HepG2 (cell line): Measurements from ENCODE around the gene POC1B. TPM values are rescaled to one million over a fixed set of nuclear protein-coding genes. Genes with fewer than 3 reads are reported as not detected.

Experiments
- CEBPB ChIP-seq: IDR thresholded peaks from 2 replicates; pipeline ENCODE4 v1.6.1; 2011; ENCODE audit warnings: low read depth, low read length, improper control_type of control experiment, borderline replicate concordance
- CREM ChIP-seq, 2 experiments: sonication (generic) in 1 of 2; formaldehyde crosslinking in 1 of 2; IDR thresholded peaks; 2 replicates each; pipeline versions ENCODE4 v1.4.0 to v1.6.1; 2016 to 2020; ENCODE audit warnings: antibody characterized with exemption in 1 of 2, mild to moderate bottlenecking in 1 of 2, missing genetic modification reagents in 1 of 2
- DDIT3 ChIP-seq: sonication (generic); formaldehyde crosslinking; IDR thresholded peaks from 2 replicates; pipeline ENCODE4 v1.4.0; 2020; ENCODE audit warnings: mild to moderate bottlenecking, missing genetic modification reagents
- ETV5 ChIP-seq: IDR thresholded peaks from 2 replicates; pipeline ENCODE4 v1.6.1; 2018; ENCODE audit warnings: missing biosample characterization, missing genetic modification reagents, inconsistent platforms, borderline replicate concordance
- FOXO4 ChIP-seq: sonication (generic); formaldehyde crosslinking; conservative IDR thresholded peaks from 2 replicates; pipeline ENCODE4 v1.8.1; 2023; ENCODE audit warnings: missing genetic modification reagents
- MED1 ChIP-seq: sonication (generic); formaldehyde crosslinking; IDR thresholded peaks from 2 replicates; pipeline ENCODE4 v1.4.0; 2020; ENCODE audit warnings: missing genetic modification reagents
- MTA3 ChIP-seq: sonication (generic); formaldehyde crosslinking; IDR thresholded peaks from 2 replicates; pipeline ENCODE4 v1.4.0; 2020; ENCODE audit warnings: missing genetic modification reagents
- RBFOX2 ChIP-seq: fragments of 200-400 bp; formaldehyde crosslinking; IDR thresholded peaks from 2 replicates; pipeline ENCODE4 v1.6.1; 2017; ENCODE audit warnings: low read depth, mild to moderate bottlenecking, low read length
- TARDBP ChIP-seq: sonication (generic); formaldehyde crosslinking; IDR thresholded peaks from 2 replicates; pipeline ENCODE4 v1.8.0; 2022; ENCODE audit warnings: mild to moderate bottlenecking, missing genetic modification reagents
- WIZ ChIP-seq: sonication (generic); formaldehyde crosslinking; IDR thresholded peaks from 2 replicates; pipeline ENCODE4 v1.5.1; 2020; ENCODE audit warnings: mild to moderate bottlenecking, missing genetic modification reagents
- ZBTB44 ChIP-seq: sonication (generic); formaldehyde crosslinking; IDR thresholded peaks from 2 replicates; pipeline ENCODE4 v1.4.0; 2020; ENCODE audit warnings: missing genetic modification reagents
- ZFP36L2 ChIP-seq: sonication (generic); formaldehyde crosslinking; IDR thresholded peaks from 2 replicates; pipeline ENCODE4 v1.4.0; 2020; ENCODE audit warnings: missing genetic modification reagents
- ZNF441 ChIP-seq: sonication (generic); formaldehyde crosslinking; IDR thresholded peaks from 2 replicates; pipeline ENCODE4 v1.7.0; 2021; ENCODE audit warnings: missing genetic modification reagents, borderline replicate concordance
- ZNF761 ChIP-seq: sonication (generic); formaldehyde crosslinking; conservative IDR thresholded peaks from 2 replicates; pipeline ENCODE4 v1.4.0; 2020; ENCODE audit warnings: mild to moderate bottlenecking, missing genetic modification reagents
- polyA plus RNA-seq, 8 experiments: library from polyadenylated mRNA; depleted of rRNA in 3 of 8; stranded (reverse) in 7 of 8; unstranded in 1 of 8; fragments of >200 nt; fragmentation: Illumina TruSeq in 4 of 8; extraction: Trizol in 4 of 8; gene quantifications; 2 replicates each; pipeline versions ENCODE4 v1.2.1 to v1.2.3, GENCODE V29; 2011 to 2016; ENCODE audit warnings: low read depth in 4 of 8, missing spikeins in 1 of 8, mixed read lengths in 1 of 8; ENCODE audit not compliant: insufficient read depth in 1 of 8
- total RNA-seq, 5 experiments: library from RNA; depleted of rRNA; stranded (reverse); fragments of >200 nt; fragmentation: Illumina TruSeq; extraction: Trizol; gene quantifications; 2 replicates each; pipeline ENCODE4 v1.2.3, GENCODE V29; 2016; ENCODE audit warnings: low read depth in 1 of 5
- TF ChIP-seq, protein P1 (sequence below): sonication (generic); formaldehyde crosslinking; IDR thresholded peaks from one replicate; pipeline ENCODE4 v1.5.1; 2020; ENCODE audit warnings: mild to moderate bottlenecking, missing genetic modification reagents; ENCODE audit errors: not compliant biosample characterization
- TF ChIP-seq, protein P2 (sequence below): sonication (generic); formaldehyde crosslinking; IDR thresholded peaks from 2 replicates; pipeline ENCODE4 v1.5.0; 2020; ENCODE audit warnings: missing genetic modification reagents

POC1B gene
- total and polyA plus RNA-seq, 2 of the 13 experiments (the other 11 are each of a cell fraction or from before 2014, with no cell fraction given) = 9.3 to 11.0 TPM

DNA sequence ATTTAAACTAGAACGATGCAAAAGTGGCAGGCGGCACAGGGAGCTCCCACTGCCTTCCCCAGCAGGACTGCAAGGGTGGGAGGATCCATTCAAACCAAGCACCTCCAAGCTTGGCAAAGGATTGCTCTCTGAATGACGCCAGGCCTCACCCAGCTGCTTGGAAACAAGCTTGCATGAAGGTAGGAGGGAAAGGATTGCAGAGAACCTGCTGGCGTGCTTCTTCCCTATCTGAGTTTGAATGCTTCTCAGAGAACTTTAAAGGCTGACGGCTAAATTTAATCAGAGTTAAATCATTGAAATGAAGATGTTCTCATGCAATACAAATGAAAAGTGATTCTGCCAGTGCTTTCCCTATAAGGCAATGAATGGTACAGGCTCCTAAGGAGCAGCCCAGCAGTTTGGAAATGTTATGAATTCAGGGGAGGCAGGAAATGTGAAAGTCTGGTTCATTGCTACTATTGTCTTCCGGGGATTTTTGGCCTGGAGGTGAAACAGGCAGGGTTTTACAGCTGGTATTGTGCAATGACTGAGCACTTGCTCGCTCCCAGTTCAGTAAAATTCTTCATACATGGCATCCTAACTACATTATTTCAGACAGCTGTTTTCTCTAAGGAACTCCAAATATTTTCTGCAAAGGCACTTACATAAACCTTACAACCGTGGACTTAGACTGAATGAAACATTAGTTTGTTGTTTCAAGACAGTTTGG, 141.6 kb downstream of the POC1B start (continued):
- TF ChIP-seq, protein P1, sequence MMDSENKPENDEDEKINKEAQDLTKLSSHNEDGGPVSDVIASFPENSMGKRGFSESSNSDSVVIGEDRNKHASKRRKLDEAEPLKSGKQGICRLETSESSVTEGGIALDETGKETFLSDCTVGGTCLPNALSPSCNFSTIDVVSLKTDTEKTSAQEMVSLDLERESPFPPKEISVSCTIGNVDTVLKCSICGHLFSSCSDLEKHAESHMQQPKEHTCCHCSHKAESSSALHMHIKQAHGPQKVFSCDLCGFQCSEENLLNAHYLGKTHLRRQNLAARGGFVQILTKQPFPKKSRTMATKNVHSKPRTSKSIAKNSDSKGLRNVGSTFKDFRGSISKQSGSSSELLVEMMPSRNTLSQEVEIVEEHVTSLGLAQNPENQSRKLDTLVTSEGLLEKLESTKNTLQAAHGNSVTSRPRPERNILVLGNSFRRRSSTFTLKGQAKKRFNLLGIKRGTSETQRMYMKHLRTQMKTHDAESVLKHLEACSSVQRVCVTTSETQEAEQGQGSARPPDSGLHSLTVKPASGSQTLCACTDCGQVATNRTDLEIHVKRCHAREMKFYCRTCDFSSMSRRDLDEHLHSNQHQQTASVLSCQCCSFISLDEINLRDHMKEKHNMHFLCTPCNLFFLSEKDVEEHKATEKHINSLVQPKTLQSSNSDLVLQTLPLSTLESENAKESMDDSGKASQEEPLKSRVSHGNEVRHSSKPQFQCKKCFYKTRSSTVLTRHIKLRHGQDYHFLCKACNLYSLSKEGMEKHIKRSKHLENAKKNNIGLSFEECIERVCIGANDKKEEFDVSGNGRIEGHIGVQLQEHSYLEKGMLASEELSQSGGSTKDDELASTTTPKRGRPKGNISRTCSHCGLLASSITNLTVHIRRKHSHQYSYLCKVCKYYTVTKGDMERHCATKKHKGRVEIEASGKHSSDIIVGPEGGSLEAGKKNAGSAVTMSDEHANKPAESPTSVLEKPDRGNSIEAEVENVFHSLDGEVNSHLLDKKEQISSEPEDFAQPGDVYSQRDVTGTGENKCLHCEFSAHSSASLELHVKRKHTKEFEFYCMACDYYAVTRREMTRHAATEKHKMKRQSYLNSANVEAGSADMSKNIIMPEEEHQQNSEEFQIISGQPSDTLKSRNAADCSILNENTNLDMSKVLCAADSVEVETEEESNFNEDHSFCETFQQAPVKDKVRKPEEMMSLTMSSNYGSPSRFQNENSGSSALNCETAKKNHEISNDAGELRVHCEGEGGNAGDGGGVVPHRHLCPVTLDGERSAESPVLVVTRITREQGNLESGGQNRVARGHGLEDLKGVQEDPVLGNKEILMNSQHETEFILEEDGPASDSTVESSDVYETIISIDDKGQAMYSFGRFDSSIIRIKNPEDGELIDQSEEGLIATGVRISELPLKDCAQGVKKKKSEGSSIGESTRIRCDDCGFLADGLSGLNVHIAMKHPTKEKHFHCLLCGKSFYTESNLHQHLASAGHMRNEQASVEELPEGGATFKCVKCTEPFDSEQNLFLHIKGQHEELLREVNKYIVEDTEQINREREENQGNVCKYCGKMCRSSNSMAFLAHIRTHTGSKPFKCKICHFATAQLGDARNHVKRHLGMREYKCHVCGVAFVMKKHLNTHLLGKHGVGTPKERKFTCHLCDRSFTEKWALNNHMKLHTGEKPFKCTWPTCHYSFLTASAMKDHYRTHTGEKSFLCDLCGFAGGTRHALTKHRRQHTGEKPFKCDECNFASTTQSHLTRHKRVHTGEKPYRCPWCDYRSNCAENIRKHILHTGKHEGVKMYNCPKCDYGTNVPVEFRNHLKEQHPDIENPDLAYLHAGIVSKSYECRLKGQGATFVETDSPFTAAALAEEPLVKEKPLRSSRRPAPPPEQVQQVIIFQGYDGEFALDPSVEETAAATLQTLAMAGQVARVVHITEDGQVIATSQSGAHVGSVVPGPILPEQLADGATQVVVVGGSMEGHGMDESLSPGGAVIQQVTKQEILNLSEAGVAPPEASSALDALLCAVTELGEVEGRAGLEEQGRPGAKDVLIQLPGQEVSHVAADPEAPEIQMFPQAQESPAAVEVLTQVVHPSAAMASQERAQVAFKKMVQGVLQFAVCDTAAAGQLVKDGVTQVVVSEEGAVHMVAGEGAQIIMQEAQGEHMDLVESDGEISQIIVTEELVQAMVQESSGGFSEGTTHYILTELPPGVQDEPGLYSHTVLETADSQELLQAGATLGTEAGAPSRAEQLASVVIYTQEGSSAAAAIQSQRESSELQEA = no peak
- TF ChIP-seq, protein P2, sequence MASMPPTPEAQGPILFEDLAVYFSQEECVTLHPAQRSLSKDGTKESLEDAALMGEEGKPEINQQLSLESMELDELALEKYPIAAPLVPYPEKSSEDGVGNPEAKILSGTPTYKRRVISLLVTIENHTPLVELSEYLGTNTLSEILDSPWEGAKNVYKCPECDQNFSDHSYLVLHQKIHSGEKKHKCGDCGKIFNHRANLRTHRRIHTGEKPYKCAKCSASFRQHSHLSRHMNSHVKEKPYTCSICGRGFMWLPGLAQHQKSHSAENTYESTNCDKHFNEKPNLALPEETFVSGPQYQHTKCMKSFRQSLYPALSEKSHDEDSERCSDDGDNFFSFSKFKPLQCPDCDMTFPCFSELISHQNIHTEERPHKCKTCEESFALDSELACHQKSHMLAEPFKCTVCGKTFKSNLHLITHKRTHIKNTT (CRISPR knock-in tag) = no peak
- TF ChIP-seq MED1 (peak; percentile 85), ZNF761 (no peak), ZBTB44 (CRISPR knock-in tag) (no peak), ZNF441 (CRISPR knock-in tag) (no peak), FOXO4 (CRISPR knock-in tag) (no peak), CREM (IDR thresholded peaks at IDR 0.05) (no peak; the same call in 1 of the 2 replicates), CREM (CRISPR knock-in tag; IDR thresholded peaks at IDR 0.05) (no peak), ETV5 (CRISPR knock-in tag) (peak; percentile 74; the same call in 1 of the 2 replicates), CEBPB (peak; percentile 97), RBFOX2 (peak; percentile 62), TARDBP (0 out of 2 replicates have a peak, but pooled peaks have one; percentile 4), ZFP36L2 (CRISPR knock-in tag) (no peak), DDIT3 (CRISPR knock-in tag) (no peak), WIZ (CRISPR knock-in tag) (no peak), MTA3 (no peak)
